ENCODE results near the gene CUEDC2.

The CUEDC2 gene

DNA sequence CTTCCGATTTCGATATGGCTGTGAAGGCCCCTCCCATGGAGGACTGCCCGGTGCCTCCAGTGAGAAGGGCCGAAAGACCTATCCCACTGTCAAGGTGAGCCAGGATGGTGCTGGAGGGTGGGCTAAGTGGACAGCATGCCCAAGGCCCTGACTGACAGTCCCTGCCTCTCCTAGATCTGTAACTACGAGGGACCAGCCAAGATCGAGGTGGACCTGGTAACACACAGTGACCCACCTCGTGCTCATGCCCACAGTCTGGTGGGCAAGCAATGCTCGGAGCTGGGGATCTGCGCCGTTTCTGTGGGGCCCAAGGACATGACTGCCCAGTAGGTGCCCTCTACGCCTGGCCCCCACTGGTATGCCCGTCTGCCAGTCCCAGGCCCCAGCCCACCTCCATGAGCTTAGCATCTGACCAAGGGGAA lies 35.6 kb downstream of the CUEDC2 start:
- Histone ChIP-seq H3K36me3 (ENCODE audit: control insufficient read depth, insufficient read depth, low read length) (peaks cover 39% of the 10 kb centered on the region), H3K4me3 (ENCODE audit: insufficient read depth, low read depth, low read length, poor library complexity, severe bottlenecking) (peak overlapping the region; percentile 84), H3K9me3 (ENCODE audit: control insufficient read depth, low read length) (no peaks in the 10 kb centered on the region), H3K4me1 (ENCODE audit: control insufficient read depth, insufficient read depth, low read length, poor library complexity, severe bottlenecking) (peaks cover 32% of the 10 kb centered on the region), H3K27me3 (replicated peaks; ENCODE audit: control insufficient read depth, insufficient read depth, low read length, poor library complexity, severe bottlenecking) (no peaks in the 10 kb centered on the region), H3K27ac (ENCODE audit: insufficient read depth, low read length, poor library complexity, severe bottlenecking) (peak overlapping the region; percentile 100)
- DNase-seq: no peak

DNA sequence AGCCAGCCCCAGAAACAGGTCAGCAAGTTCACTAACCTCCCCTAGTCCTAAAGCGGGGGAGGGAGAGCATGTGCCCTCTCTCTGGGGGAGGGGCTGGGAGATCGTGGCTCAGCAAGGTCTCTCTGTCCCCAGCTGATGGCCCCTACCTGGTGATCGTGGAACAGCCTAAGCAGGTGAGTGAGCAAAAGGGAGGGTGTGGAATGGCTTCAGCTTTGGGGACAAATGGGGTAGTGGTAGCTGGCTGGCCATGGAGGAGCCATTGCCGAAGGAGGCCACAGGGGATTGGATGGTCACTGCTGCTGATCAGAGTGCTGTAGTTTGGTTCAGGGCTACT lies 36.1 kb downstream of the CUEDC2 start:
- Histone ChIP-seq H3K4me1 (ENCODE audit: control insufficient read depth, insufficient read depth, low read length, poor library complexity, severe bottlenecking) (peaks cover 32% of the 10 kb centered on the region), H3K27ac (ENCODE audit: insufficient read depth, low read length, poor library complexity, severe bottlenecking) (peak overlapping the region; percentile 100)

DNA sequence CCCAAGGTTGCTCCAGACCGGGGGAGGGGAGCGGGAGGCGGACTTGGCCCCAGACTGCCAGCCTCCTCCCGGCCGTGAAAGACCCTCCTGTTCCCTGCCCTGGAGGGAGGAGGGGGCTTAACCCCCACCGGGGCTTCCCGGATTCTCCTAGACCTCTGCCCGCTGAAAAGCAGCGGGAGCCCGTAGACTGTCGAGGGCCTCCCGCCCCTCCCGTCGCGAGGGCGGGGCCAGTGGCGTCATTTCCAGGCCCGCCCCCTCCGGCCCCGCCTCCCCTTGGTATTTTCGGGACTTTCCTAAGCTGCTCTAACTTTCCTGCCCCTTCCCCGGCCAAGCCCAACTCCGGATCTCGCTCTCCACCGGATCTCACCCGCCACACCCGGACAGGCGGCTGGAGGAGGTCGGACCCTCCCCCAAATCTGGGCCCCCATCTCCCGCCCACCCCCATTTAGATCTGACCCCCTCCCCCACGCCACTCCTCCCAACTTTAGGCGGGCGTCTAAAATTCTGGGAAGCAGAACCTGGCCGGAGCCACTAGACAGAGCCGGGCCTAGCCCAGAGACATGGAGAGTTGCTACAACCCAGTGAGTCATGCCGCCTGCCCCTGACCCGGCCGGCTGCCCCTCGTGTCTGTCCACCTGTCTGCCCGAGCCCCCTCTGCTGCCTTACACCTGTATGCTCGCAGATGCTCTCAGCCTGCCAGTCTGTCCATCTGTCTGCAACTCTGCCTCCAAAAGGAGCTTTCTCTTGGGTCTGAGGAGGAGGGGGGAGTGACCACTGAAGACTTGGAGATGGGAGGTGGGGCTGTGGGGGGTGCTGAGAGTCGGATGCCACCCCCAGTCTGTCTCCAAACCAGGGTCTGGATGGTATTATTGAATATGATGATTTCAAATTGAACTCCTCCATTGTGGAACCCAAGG lies 36.7 kb downstream of the CUEDC2 start, which contains the start of gene NFKB2:
TSS of gene NFKB2 (plus strand) at position 306 of the 917 bp plus-strand sequence. CDS start at position 561, 255 bp downstream.
- no peaks in the 10 kb centered on the region for H3K27me3 ChIP-seq (replicated peaks; ENCODE audit: control insufficient read depth, insufficient read depth, low read length, poor library complexity, severe bottlenecking)
- H3K9me3 ChIP-seq (ENCODE audit: control insufficient read depth, low read length): no peaks in the 10 kb centered on the region
- H3K4me3 ChIP-seq (ENCODE audit: insufficient read depth, low read depth, low read length, poor library complexity, severe bottlenecking): peak within 1 kb of the TSS; percentile 84
- H3K4me1 ChIP-seq (ENCODE audit: control insufficient read depth, insufficient read depth, low read length, poor library complexity, severe bottlenecking): peaks cover 32% of the 10 kb centered on the region
- peak; percentile 90 to 91 (median 90) for DNase-seq
- peaks cover 28% of the 10 kb centered on the region for H3K36me3 ChIP-seq (ENCODE audit: control insufficient read depth, insufficient read depth, low read length)
- peak within 1 kb of the TSS; percentile 100 for H3K27ac ChIP-seq (ENCODE audit: insufficient read depth, low read length, poor library complexity, severe bottlenecking)

More for the DNA sequence above, 36.1 kb downstream of the CUEDC2 start:
- Histone ChIP-seq H3K36me3 (ENCODE audit: control insufficient read depth, insufficient read depth, low read length) (peaks cover 34% of the 10 kb centered on the region), H3K9me3 (ENCODE audit: control insufficient read depth, low read length) (no peaks in the 10 kb centered on the region), H3K27me3 (replicated peaks; ENCODE audit: control insufficient read depth, insufficient read depth, low read length, poor library complexity, severe bottlenecking) (no peaks in the 10 kb centered on the region), H3K4me3 (ENCODE audit: insufficient read depth, low read depth, low read length, poor library complexity, severe bottlenecking) (peak overlapping the region; percentile 84)
- no peak for DNase-seq

DNA sequence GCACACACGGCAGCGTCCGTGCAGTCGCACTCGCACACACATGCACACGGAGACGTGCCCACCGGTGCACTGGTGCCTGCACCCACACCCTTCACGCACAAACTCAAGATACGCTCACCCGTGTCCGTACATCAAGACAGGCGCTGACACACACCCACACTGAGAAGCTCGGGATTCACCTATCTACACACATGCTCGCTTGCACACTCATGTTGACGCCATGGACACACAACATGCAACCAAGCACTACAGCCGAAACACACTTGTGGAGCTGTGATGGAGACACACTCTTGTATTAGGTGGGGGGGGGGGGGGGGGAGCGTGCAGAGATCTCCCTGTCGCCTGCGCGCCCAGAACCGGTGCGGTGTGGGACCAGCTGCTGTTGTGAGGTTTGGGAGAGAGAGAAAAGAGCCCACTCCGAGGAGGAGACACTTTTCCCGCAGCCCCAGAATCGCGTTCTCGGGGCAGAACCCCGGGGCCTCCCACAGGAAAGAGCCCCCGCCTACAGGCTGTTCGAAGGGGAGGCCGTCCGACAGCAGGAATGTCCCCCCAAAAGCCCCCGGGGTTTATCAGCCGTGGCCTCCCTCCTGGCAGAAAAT lies 37.5 kb downstream of the CUEDC2 start:
- peak overlapping the region; percentile 84 for H3K4me3 ChIP-seq (ENCODE audit: insufficient read depth, low read depth, low read length, poor library complexity, severe bottlenecking)
- peak overlapping the region; percentile 100 for H3K27ac ChIP-seq (ENCODE audit: insufficient read depth, low read length, poor library complexity, severe bottlenecking)
- DNase-seq: peak; percentile 51 to 64 (median 52)
- no peaks in the 10 kb centered on the region for H3K27me3 ChIP-seq (replicated peaks; ENCODE audit: control insufficient read depth, insufficient read depth, low read length, poor library complexity, severe bottlenecking)
- H3K36me3 ChIP-seq (ENCODE audit: control insufficient read depth, insufficient read depth, low read length): peaks cover 21% of the 10 kb centered on the region
- H3K4me1 ChIP-seq (ENCODE audit: control insufficient read depth, insufficient read depth, low read length, poor library complexity, severe bottlenecking): peaks cover 30% of the 10 kb centered on the region
- no peaks in the 10 kb centered on the region for H3K9me3 ChIP-seq (ENCODE audit: control insufficient read depth, low read length)

DNA sequence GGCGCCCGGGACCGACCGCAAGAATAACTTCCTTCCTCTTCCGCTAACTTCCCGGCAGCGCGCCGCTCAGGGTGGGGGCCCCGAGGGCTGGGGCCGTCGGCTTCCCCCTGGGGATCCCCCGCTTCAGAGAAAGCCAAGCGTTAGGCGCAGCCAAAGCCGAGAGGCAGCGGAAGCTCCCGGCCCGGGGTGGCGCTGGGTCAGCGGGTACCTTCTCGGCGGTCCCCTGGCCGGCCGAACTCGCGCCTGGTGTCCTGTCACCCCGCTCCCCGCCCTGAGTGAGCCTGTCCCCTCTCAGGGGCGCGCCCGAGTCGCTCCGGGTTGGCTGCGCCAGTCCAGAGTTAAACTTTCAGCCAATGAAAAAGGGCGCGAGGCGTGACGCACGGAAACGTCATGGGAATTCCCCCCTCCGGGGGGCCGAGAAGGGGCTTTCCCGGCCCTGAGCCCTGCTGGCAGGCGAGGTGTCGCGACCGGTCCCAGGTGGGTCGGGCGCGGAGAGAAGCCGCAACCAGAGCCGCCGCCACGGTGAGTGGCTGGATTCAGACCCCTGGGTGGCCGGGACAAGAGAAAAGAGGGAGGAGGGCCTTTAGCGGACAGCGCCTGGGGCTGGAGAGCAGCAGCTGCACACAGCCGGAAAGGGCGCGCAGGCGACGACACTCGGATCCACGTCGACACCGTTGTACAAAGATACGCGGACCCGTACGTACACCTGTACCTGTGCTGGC lies 38.1 kb downstream of the CUEDC2 start:
- Histone ChIP-seq H3K27me3 (replicated peaks; ENCODE audit: control insufficient read depth, insufficient read depth, low read length, poor library complexity, severe bottlenecking) (no peaks in the 10 kb centered on the region), H3K4me3 (ENCODE audit: insufficient read depth, low read depth, low read length, poor library complexity, severe bottlenecking) (peak overlapping the region; percentile 84), H3K9me3 (ENCODE audit: control insufficient read depth, low read length) (no peaks in the 10 kb centered on the region), H3K36me3 (ENCODE audit: control insufficient read depth, insufficient read depth, low read length) (peaks cover 21% of the 10 kb centered on the region), H3K27ac (ENCODE audit: insufficient read depth, low read length, poor library complexity, severe bottlenecking) (peak overlapping the region; percentile 100), H3K4me1 (ENCODE audit: control insufficient read depth, insufficient read depth, low read length, poor library complexity, severe bottlenecking) (peaks cover 26% of the 10 kb centered on the region)
- peak; percentile 99 for DNase-seq

DNA sequence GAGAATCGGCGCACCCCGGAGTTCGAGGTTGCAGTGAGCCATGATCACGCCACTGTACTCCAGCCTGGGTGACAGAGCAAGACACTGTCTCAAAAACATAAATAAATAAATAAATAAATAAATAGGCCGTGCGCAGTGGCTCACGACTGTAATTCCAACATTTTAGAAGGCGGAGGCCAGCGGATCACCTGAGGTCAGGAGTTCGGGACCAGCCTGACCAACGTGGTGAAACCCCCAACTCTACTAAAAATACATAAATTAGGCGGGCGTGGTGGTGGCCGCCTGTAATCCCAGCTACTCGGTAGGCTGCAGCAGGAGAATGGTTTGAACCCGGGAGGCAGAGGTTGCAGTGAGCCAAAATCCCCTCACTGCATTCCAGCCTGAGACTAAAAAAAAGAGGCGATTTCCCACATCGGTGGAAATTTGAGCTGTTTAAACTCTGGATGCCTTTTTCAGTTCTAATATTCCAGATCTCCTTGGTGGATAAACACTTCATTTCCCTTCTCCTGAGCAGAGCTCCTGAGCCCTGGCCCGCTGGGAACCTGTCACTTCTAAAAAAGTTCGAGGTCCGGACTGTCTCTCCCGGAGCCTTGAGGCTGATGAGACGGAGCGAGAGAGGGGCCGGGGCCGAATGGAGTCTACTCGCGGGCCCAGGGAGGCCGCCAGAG lies 38.8 kb downstream of the CUEDC2 start:
- Histone ChIP-seq H3K4me1 (ENCODE audit: control insufficient read depth, insufficient read depth, low read length, poor library complexity, severe bottlenecking) (peaks cover 26% of the 10 kb centered on the region), H3K9me3 (ENCODE audit: control insufficient read depth, low read length) (no peaks in the 10 kb centered on the region), H3K36me3 (ENCODE audit: control insufficient read depth, insufficient read depth, low read length) (peaks cover 19% of the 10 kb centered on the region), H3K27ac (ENCODE audit: insufficient read depth, low read length, poor library complexity, severe bottlenecking) (peak overlapping the region; percentile 100), H3K27me3 (replicated peaks; ENCODE audit: control insufficient read depth, insufficient read depth, low read length, poor library complexity, severe bottlenecking) (no peaks in the 10 kb centered on the region), H3K4me3 (ENCODE audit: insufficient read depth, low read depth, low read length, poor library complexity, severe bottlenecking) (peak overlapping the region; percentile 84)
- no peak for DNase-seq

DNA sequence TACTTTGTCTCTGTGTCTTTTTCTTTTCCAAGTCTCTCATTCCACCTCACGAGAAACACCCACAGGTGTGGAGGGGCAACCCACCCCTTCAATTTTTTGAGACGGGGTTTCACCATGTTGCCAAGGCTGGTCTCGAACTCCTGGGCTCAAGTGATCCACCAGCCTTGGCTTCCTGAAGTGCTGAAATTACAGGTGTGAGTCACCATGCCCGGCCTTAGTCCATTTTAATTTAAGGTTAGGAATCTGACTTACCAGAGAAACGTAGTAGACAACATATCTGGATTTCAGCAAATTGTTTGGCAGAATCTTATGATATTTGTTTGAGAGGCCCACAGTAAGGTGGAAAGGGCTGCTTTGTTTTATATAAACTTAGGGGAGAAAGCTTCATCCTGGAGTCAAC lies 40.1 kb downstream of the CUEDC2 start:
- H3K27ac ChIP-seq (ENCODE audit: insufficient read depth, low read length, poor library complexity, severe bottlenecking): no peak overlapping the region
- H3K9me3 ChIP-seq (ENCODE audit: control insufficient read depth, low read length): no peaks in the 10 kb centered on the region
- peaks cover 8% of the 10 kb centered on the region for H3K36me3 ChIP-seq (ENCODE audit: control insufficient read depth, insufficient read depth, low read length)
- no peak for DNase-seq
- no peaks in the 10 kb centered on the region for H3K27me3 ChIP-seq (replicated peaks; ENCODE audit: control insufficient read depth, insufficient read depth, low read length, poor library complexity, severe bottlenecking)
- no peak overlapping the region for H3K4me3 ChIP-seq (ENCODE audit: insufficient read depth, low read depth, low read length, poor library complexity, severe bottlenecking)
- H3K4me1 ChIP-seq (ENCODE audit: control insufficient read depth, insufficient read depth, low read length, poor library complexity, severe bottlenecking): peaks cover 24% of the 10 kb centered on the region

DNA sequence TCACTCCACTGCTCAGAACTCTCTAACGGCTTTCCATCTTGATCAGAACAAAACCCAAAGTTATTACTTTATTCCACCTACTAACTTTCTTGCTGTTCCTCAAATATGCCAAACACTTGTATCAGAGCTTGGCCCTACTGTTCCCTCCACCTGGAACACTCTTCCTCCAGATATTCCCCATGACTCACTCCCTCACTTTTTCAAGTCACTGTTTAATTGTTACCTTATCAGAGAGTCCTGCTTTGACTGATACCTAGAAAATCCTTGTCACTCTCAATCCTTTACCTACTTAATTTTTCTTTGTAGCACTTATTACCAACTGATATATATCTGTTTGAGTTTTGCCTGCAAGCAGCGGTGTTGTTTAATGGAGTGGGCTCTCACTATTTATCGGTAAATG lies 42.5 kb downstream of the CUEDC2 start:
- no peak for DNase-seq
- Histone ChIP-seq H3K9me3 (ENCODE audit: control insufficient read depth, low read length) (no peaks in the 10 kb centered on the region), H3K36me3 (ENCODE audit: control insufficient read depth, insufficient read depth, low read length) (no peaks in the 10 kb centered on the region)

DNA sequence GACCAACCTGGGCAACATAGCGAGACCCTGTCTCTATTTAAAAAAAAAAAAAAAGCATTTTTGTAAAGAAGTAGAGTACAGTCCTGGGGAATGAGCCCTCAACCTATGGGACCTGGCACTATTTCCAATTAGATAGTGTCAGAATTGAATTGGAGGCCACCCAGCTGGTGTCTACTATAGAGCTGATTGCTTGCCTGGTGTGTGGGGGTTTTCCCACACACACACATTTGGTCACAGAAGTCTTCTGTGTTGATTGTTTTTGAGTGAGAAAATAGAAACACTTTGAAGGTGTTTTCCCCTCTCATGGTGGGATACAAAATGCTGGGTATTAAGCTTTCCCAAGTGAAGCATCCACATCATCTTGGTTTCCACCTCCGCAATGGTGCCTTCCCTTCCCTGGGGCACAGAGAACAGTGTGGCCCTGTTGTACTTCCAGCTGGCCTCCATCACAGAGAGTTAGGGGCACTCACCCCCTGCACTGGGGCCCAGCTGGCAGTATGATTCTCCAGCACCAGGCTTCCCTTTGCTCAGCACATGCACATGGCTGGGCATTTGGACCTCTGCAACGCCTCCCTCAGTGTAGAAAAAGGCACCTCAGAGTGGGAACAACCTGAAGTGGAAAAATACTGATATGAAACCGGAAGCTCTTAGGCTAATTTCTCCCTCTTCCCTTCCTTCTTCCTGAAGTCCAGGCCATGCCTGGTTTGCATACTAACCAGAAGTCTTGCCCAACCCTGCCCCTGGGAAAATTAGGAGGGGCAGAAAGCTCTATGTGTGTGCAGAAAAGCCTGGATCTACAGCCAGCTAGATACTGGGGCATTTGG lies 47.6 kb downstream of the CUEDC2 start:
- no peak for DNase-seq
- no peak overlapping the region for H3K27ac ChIP-seq (ENCODE audit: insufficient read depth, low read length, poor library complexity, severe bottlenecking)
- H3K9me3 ChIP-seq (ENCODE audit: control insufficient read depth, low read length): no peaks in the 10 kb centered on the region
- no peaks in the 10 kb centered on the region for H3K27me3 ChIP-seq (replicated peaks; ENCODE audit: control insufficient read depth, insufficient read depth, low read length, poor library complexity, severe bottlenecking)
- no peak overlapping the region for H3K4me3 ChIP-seq (ENCODE audit: insufficient read depth, low read depth, low read length, poor library complexity, severe bottlenecking)
- peaks cover 28% of the 10 kb centered on the region for H3K36me3 ChIP-seq (ENCODE audit: control insufficient read depth, insufficient read depth, low read length)
- H3K4me1 ChIP-seq (ENCODE audit: control insufficient read depth, insufficient read depth, low read length, poor library complexity, severe bottlenecking): no peaks in the 10 kb centered on the region

More for the DNA sequence above, 42.5 kb downstream of the CUEDC2 start:
- Histone ChIP-seq H3K4me1 (ENCODE audit: control insufficient read depth, insufficient read depth, low read length, poor library complexity, severe bottlenecking) (peaks cover 7% of the 10 kb centered on the region), H3K27ac (ENCODE audit: insufficient read depth, low read length, poor library complexity, severe bottlenecking) (no peak overlapping the region), H3K4me3 (ENCODE audit: insufficient read depth, low read depth, low read length, poor library complexity, severe bottlenecking) (no peak overlapping the region), H3K27me3 (replicated peaks; ENCODE audit: control insufficient read depth, insufficient read depth, low read length, poor library complexity, severe bottlenecking) (no peaks in the 10 kb centered on the region)

All from effector memory CD4-positive, alpha-beta T cell (primary cell).